ENCODE measurements around the gene SLC2A9. TPM values are rescaled to one million over a fixed set of nuclear protein-coding genes. Genes with fewer than 3 reads are reported as not detected.

Gene SLC2A9
- total RNA-seq, 1 donor from 2014 or later = 7.4 TPM

GRCh38 chr4:9891740-9892139, 129.6 kb downstream of the SLC2A9 start:
- intact Hi-C loops (cut with DNase I) = no loop called here
- ATAC-seq (no peak), DNase-seq (ENCODE audit: low spot score) (no peak)

DNA sequence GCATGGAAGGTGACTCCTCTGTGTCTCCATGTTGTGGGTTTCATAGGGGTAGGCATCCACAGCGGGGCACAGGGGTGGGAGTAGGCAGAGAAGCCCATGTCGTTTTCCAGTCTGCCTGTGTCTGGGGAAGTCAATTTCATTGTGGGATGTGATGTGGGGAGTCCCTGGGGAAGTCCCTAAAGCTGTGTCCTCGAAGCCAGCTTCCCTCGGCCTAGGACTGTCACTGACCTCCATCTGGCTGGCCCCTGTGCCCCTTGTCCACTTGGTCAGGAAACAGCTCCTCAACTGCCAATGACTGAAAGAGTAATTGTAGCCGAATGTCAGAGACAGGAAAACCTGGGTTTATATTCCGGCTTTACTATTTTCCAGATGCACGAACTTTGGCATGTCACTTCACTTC, 130.2 kb downstream of the SLC2A9 start:
- ATAC-seq (no peak), DNase-seq (ENCODE audit: low spot score) (no peak)
- intact Hi-C loops (cut with DNase I) = no loop called here

DNA sequence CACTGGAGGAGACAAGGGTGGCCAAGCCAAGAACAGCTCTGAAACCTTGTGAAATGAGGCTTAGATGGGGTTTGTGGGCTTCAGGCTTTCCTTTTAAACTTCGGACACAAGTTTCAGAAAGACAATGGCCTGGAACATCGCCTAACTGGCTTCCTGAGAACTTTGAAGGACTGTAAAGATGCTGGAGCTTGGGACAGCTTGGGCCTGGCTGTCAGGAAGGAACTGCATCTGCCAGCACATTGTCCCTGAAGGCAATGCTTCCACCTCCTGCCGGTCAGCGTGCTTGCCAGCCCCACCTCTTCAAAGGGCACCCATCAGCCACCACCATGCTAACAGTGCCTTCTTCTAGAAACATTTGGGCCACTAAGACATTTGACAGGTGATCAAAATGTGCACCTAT, 132.0 kb downstream of the SLC2A9 start:
- ATAC-seq (no peak), DNase-seq (ENCODE audit: low spot score) (no peak)
- intact Hi-C loops (cut with DNase I) = no loop called here

DNA sequence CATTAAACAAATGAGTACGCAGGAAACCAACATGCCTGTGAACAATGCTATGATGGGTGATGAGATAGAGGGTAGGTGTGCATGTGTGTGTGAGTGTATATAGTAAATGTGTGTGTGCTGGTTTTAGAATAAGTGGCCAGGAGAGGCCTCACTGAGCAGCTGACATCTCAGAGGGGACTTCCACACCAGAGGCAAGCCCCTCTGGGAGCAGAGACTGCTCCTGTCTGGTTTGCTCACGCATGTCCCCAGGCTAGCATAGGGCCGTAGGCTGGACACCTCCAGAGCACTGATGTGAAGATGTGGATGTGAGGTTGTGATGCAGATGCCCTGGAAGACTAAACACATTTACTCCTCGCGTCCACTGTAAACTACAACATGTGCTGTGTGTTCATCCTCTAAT, 135.3 kb downstream of the SLC2A9 start:
- ATAC-seq (no peak), DNase-seq (ENCODE audit: low spot score) (no peak)
- intact Hi-C loops (cut with DNase I) = no loop called here

DNA sequence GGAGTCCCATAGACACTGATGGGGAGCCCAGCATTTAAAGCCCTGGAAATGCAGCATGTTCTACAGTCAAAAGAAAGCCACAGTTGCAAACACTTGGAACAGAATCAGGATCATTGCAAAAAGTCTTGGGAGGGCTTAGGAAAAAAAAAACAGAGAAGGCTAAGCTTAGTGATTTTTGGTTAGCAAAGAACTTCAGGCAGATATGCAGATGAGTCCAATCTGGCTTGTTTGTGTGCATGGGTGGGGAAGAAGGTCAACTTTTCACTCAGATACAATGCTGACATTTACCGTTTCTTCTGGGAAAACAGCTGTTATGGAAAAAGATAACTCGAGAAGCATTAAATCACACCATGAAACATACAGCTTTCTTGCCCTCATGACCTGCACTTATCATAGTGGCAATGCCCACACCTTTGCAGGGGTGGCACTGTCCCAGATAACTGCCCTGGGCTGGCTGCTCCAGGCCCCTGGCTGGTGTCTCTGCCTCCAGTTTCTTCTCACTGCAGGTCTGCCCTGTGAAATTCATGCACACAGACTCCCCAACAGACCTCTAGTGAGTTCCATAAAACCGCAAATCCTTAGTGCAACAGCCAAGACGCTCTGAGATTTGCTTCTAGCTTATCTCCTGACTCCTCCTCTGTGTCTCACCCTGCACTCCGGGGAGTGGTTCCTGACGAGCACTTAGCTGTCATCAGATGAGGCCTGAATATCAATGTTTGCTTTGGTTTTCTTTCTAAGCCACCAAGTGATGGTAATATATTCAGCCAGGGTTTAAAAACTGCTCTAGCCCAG, 140.7 kb downstream of the SLC2A9 start:
- peak; percentile 86 for ATAC-seq
- no peak for DNase-seq (ENCODE audit: low spot score)
- intact Hi-C loops (cut with DNase I) = no loop called here

DNA sequence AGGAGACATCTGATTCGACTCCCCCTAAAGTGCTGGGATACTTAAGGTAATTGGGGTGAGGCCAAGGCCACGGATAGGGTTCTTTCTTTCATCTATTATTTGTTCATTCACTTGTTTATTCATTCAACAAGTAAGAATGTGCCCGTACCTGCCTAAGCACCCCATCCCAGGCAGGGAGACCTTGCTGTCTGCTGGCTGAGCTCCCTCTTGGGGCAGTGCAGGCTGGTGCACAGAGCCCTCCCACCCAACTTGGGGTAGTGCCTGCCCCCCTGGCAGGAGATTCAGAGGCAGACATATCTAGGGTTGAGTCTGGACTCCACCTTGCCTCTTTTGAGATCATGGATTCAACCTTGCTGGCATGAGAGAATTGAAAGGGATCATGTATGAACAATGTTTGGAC, 144.2 kb downstream of the SLC2A9 start:
- intact Hi-C loops (cut with DNase I) = no loop called here

GRCh38 chr4:9875516-9875915, 145.8 kb downstream of the SLC2A9 start:
- no peak for ATAC-seq
- DNase-seq (ENCODE audit: low spot score) = no peak
- intact Hi-C loops (cut with DNase I) = no loop called here

More for the DNA sequence above, 144.2 kb downstream of the SLC2A9 start:
- ATAC-seq (no peak), DNase-seq (ENCODE audit: low spot score) (no peak)

DNA sequence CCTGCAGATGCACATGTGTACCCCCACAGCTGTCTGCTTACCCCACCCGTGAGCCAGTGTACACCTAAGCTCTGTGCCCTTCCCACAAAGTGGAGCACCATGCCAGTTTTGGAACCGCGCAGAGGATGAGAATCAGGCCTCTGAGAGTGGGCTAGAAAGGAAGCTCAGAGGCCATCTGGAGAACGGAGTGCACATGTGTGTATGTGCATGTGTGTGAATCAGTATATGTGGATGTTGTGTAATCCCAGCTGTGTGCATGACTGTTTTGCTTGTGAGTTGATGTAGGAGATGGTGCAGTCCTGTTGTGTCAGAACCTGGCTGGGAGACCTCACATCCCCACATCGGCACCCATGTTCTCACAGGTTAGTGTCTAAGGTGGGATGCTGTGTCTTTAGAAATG, 146.9 kb downstream of the SLC2A9 start:
- intact Hi-C loops (cut with DNase I) = no loop called here
- ATAC-seq (no peak), DNase-seq (ENCODE audit: low spot score) (no peak)

DNA sequence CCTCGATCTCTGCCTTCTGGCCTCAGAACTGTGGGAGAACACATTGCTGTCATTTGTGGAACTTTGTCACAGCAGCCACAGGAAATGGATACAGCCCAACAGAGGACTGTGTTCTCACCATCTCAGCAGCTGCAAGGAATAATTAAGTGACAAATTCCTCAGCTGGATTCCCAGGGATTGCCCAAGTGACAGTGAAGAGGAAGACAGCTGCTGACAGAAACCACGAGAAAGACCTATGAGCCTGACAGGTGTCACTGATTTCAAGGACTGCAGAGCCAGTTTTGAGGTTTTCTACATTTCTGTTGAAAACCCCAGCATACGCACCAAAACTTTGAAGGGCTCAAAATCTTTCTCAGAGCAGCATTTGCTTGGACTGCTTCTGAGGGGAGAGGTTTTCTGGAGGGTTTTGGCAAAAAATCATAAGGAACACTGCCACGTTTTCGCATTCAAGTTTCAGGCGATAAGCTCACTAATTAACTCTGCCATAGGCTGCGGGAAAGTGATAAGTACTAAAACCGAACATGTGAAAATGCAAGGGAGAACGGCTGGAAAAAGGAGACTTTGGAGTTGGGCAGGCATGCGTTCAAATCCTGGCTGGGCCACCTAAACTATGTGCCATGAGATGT, 151.0 kb downstream of the SLC2A9 start:
- intact Hi-C loops (cut with DNase I) = no loop called here
- no peak for ATAC-seq
- DNase-seq (ENCODE audit: low spot score) = no peak

GRCh38 chr4:9867751-9868425, 153.4 kb downstream of the SLC2A9 start:
- ATAC-seq (no peak), DNase-seq (ENCODE audit: low spot score) (no peak)
- intact Hi-C loops (cut with DNase I) = no loop called here

DNA sequence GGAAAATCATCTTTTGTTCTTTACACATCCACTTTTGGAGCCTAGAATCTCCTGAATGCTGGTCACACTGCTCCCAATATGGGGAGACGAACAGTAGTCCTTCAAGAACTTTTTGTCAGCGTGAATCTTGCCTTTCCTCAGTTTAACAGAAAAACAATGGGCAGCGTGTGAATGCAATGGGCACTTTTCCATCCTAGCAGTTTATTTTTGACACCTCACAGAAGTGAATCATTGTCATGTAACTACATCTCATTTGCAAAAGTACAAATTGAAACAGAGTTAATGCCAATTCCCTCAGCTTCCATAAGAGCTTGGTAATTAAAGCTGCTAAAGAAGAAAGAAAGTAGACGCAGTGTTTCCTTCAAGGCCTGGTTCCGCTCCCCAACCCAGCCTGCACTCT, 154.4 kb downstream of the SLC2A9 start:
- ATAC-seq (no peak), DNase-seq (ENCODE audit: low spot score) (no peak)
- intact Hi-C loops (cut with DNase I) = no loop called here

DNA sequence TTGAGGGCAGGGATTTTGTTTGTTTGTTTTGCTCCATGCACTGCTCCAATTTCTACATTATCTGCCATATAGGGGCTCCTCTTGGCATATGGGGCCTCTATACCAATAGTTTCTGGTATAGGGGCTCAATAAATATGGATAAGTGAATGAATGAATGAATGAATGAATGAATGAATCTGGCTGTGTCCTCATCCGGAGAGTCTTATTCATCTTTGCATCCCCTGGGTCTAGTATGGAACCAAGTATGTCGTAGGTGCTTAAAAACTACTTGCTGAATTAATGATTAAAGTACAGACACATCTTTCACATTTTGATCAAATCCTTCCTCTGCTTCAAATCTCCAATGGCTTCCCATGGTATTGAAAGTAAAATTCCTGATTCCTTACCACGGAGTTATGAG, 159.7 kb downstream of the SLC2A9 start:
- ATAC-seq (no peak), DNase-seq (ENCODE audit: low spot score) (no peak)
- intact Hi-C loops (cut with DNase I) = no loop called here

DNA sequence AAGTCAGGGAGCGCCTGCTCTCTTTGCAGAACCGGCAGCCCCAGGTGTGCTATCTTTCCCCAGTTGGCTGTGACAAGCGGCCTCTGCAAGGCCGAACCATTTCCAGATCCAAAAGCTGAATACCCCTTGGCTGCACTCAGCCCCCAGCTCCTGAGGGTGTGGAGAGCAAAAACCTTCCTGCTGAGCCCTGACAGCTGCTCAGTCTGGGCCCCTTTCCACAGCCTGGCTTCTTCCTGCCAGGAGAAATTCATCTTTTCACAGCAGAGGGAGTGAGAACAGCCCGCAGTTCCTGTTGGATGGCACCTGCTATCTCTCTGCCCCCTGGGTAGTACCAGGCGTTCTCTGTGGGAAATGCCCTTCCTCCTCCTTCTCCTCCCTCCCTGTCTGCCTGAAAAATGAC, 161.5 kb downstream of the SLC2A9 start:
- DNase-seq (ENCODE audit: low spot score) = no peak
- no peak for ATAC-seq
- intact Hi-C loops (cut with DNase I) = no loop called here

DNA sequence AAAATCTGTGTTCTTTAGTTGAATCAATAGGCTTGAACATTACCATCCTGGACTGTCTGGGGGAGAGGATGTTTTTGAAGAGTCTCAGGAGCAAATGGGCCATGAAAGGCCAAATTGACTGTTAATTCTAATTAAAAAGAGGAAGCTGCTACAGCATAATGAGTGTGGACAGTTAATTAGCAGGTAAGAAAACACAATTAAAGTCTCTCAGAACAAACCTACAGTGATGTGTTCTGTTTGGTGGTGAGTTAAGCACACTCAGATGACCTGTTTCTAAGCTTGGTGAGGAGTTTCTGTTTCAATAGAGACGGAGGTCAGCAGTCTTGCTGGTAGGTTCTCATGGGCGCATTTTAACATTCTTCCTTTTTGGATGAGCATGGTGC, 171.8 kb downstream of the SLC2A9 start:
- intact Hi-C loops (cut with DNase I) = no loop called here
- DNase-seq (ENCODE audit: low spot score) (no peak), ATAC-seq (no peak)

- intact Hi-C loops (cut with DNase I) = no loop called here
- DNase-seq (ENCODE audit: low spot score) (no peak), ATAC-seq (no peak)
Measured at GRCh38 chr4:9847968-9848748, 173.1 kb downstream of the SLC2A9 start.

DNA sequence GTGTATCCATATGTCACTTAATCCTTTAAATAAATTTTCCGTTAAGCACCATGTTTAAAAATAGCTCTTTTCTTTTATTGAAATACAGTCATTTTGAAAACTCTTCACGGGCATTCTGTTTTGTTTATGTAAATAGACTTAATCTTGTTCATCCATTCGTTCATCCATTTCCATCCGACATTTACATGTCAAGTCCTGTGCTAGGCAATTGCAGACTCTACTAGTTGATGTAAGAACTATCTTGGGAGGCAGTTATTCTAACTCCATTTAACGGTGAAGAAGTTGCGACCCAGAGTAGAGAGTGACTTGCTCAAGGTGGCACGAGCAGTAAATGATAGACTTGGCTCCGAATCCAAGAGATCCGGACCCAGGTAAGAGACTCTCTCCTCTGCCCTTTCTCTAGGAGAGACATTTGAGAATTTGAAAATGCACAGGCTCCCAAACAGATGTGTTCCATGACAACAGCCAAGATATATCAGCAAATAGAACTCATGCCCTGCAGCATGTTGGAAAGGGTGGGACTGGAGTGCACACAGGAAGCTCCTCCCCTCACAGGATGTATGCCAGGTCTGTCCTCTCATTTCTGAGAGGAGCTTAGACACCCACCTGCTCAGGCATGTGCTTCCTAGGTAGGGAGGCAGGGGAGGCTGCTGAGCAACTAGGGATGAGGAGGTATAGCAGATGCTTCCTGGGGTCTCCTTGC, 175.4 kb downstream of the SLC2A9 start:
- DNase-seq (ENCODE audit: low spot score) = no peak
- intact Hi-C loops (cut with DNase I) = no loop called here
- ATAC-seq = no peak

GRCh38 chr4:9841072-9841471, 180.2 kb downstream of the SLC2A9 start:
- DNase-seq (ENCODE audit: low spot score) (no peak), ATAC-seq (no peak)
- intact Hi-C loops (cut with DNase I) = no loop called here

DNA sequence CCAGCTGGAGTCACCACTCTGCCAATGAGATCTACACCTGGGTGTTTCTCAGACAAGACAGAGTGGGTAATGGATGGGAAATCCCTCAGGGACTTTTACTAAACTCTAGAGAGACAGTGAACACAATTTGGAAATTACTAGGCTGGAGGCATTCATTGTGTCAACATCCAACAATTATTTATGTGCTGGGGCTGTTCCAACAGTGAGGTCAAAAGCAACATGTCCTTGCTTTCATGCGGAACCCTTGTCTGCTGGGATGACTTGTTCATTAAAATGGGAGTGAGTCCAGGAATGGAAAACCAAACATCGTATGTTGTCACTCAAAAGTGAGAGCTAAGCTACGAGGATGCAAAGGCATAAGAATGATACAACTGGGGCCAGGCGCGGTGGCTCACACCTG, 185.9 kb downstream of the SLC2A9 start:
- DNase-seq (ENCODE audit: low spot score) (no peak), ATAC-seq (no peak)
- intact Hi-C loops (cut with DNase I) = no loop called here

DNA sequence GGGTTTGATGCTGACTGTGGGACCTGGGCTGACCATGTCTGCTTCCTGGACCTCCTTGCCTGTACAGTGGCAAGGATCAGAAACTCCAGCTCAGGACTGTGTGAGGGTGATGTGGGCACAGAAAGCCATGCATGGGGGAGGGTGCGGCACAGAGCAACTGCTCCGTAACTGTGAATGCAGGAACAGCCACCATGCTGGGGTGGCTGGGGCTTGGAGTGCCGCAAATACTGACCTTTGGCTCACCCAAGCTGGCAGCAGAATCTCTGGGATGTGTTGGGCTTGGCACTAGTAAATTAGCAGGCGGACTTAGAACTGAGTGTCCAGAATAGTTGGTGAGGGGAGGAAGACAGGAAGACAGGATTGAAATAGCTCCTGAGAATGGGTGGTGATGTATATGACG, 187.9 kb downstream of the SLC2A9 start:
- no peak for ATAC-seq
- no peak for DNase-seq (ENCODE audit: low spot score)
- intact Hi-C loops (cut with DNase I) = loop anchor here (5.0 kb wide), 1 partner anchor 1576 kb away; no protein-coding TSS in a partner anchor
